ENCODE data around the gene FARP2.

DNA sequence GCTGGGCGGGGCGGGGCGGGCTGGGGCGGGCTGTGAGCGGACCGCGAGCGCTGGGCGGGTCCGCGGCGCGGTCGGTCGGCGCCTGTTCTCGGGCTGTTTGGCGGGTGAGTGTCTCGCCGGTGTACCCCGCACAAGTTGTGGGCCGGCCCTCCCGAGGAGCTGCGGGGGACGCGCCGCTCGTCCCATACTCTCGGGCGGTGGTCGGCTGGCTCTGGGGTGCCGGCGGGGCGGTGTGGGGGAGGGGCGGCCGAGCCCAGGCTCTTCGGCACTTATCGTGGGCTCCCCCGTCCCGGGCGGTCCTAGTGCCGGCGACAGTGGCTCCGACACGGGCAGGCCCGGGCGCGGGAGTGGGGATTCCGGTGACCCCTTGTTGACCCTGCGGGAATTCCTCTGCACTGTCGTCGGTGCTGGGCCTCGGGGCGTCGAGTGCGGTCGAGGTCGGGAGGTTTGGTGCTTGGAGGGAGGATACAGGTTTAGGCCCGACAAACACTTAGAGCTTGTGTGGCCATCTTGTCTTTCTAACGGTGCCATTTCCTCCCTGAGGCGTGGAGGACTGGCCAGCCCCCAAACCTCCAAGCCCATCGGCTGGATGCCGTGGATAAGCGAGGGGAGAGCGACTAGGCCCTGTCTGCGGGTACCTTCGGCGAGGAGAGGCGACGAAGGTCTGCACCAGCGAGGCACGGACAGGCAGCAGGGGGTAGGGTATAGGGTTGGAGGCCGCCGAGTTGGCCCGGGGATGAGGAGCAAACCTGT, 40.0 kb upstream of the FARP2 start, which contains the start of gene SEPTIN2:
- TF ChIP-seq, protein P1, sequence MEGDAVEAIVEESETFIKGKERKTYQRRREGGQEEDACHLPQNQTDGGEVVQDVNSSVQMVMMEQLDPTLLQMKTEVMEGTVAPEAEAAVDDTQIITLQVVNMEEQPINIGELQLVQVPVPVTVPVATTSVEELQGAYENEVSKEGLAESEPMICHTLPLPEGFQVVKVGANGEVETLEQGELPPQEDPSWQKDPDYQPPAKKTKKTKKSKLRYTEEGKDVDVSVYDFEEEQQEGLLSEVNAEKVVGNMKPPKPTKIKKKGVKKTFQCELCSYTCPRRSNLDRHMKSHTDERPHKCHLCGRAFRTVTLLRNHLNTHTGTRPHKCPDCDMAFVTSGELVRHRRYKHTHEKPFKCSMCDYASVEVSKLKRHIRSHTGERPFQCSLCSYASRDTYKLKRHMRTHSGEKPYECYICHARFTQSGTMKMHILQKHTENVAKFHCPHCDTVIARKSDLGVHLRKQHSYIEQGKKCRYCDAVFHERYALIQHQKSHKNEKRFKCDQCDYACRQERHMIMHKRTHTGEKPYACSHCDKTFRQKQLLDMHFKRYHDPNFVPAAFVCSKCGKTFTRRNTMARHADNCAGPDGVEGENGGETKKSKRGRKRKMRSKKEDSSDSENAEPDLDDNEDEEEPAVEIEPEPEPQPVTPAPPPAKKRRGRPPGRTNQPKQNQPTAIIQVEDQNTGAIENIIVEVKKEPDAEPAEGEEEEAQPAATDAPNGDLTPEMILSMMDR (IDR thresholded peaks at IDR 0.05; ENCODE audit: low read length): no peak
- no peak for TF ChIP-seq EZH2 (IDR thresholded peaks at IDR 0.05; ENCODE audit: borderline replicate concordance, low read length)
